NCI-H526 (cell line): ENCODE results near the gene ARL5C.
"Not testable (repeated sequence)": the region's sequence is repeated elsewhere in the genome, so short reads cannot be mapped to it uniquely, and the experiment has no call there.

Experiments
- DNase-seq, 2 experiments: peaks; one replicate each; lab custom pipeline; 2025; lab: John Stamatoyannopoulos, UW

ARL5C gene

DNA sequence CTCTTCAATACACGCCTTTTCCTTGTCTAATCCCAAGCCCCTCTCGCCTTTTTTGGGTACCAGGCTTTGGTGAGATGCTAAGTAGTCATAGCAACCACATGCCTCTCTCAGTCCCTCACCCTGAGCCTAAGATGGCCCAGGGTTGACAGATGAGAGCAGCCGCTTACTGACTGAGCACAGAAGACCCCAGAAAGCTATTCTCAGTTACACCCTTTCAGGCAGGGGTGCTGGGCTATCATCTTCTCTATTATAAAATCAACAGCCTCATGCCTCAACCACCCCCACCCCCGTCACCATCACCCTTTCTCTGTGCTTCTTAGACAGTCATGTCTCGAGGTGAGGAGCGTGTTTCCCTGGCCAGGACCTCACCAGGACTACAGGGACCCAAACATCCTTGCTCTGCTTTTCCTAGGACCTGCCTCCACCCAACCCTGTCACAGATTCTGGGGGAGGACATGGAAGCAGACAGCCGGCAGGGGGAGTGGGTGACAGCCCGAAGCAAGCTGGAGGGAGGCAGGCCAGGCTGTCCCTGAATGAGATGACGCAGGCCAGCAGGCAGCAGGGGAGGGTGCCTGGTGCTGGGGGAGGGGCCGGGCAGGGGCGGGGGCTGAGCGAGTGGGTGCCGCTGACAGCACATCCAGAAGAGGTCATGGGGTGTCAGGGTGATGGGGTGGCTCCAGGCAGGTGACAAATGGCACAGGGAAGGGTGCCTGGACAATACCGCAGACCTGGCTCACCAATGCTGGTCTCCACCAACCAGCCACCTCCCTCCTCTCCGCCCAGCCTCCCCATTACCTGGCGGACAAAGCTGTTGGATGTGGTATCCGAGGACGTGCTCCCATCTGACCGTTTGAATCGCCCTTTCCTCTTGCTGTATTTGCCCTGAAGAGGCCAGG is 28.4 kb upstream of the ARL5C start:
- peak in 1 of 2 experiments; percentile 31 for DNase-seq

DNA sequence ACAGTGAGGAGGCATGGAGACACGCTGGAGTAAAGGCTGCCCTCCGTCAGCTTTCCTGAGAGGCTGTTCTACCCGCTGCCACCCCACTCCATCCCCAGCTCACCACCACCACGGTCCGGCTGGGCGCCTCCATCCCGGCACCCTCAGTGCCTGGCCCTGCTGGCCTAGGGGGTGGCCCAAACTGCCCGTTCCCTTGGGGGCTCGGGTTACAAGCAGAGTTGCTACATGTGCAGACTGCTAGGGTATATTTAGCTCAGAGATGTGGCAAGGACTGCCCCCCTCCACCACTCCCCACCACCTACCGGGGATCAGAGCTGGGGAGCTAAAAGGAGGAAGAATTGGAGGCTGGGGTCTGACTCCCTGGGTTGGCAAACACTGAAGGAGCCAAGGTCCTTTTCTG is 27.4 kb upstream of the ARL5C start:
- no peak for DNase-seq

DNA sequence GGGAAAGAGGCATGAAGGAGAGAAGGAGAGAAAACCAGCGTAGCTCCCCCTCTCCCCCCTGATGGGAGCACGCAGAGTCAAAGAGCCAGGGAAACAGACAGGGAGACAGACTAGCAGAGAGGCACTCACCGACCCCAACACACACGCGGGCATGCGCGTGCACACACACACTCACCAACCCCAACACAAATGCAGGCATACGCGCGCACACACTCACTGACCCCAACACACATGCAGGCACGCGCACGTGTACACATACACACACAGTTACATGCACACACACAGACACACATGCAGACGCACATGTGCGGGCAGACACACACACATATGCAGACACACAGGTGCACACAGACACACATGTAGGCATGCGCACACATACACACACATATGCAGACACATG is 26.9 kb upstream of the ARL5C start:
- DNase-seq = no peak

- no peak for DNase-seq
Observed at GRCh38 chr17:39191750-39192510, 26.0 kb upstream of the ARL5C start.

DNA sequence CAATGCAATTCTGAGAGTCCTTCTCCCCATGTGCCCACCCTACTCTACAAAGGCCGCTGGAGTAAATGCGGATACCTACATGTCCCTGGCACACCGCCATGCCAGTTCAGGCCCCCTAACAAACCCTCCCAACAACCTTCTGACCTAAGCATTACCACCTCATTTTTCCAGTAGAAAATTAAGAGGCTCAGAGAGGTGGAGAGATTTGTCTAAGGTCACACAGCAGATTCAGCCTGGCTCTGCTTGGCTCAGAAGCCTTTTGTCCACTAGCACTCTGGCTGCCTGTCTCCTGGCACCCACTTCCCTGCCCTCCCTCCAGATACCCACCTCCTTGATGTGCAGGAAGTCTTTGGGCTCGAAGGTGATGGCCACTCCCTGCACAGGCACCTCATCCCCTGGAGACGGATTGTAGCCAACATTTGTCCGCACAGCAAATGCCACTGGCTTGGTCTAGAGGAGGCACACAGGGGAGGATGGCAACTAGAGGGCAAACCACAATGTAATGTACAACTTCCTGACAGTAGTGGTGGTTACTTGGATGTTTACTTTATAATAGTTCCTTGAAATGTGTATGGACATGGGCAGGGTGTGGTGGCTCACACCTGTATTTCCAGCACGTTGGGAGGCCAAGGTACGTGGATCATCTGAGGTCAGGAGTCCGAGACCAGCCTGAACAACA is 21.3 kb upstream of the ARL5C start:
- no peak for DNase-seq

DNA sequence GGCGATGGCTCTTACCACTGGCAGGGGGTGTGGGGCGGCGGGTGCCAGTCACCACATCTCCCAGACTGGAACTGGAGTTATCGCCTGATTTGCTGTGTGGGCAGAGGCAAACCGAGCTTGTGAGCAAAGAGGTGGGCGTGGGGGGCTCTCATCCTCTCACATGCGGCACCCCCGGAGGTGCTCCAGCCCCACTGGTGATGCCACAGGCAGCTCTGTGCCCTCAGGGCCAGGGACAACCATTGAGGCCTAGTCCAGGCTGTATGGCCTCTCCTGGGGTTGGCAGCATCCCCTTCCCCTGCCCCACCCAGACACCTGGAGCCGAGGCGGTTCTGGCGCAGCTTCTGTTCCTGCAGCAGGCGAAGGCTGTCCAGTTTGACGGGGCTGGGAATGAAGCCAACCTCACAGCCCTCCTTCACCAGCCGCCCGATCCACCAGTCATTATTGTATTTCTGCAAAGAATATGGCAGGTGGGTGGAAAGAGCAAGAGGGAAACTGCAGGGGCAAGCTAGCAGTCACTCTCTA is 20.6 kb upstream of the ARL5C start:
- DNase-seq = no peak

GRCh38 chr17:39183720-39184119 is 17.8 kb upstream of the ARL5C start:
- no peak for DNase-seq

GRCh38 chr17:39183045-39183444 is 17.1 kb upstream of the ARL5C start:
- no peak for DNase-seq

- no peak for DNase-seq
Observed at GRCh38 chr17:39181303-39181702, 15.3 kb upstream of the ARL5C start.

DNA sequence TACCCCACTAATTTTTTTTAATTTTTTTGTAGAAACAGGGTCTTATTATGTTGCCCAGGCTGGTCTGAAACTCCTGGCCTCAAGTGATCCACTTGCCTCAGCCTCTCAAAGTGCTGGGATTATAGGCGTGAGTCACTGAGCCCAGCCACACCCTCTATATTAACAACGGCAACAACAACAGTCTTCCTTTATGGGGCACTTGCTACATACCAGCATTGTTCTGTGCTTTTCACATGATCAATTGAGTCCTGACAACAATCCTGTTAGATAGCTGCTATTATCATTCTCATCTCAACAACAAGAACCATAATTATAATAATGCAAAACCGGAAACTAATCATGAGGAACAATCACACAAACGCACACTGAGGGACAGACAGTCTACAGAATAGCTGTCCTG is 12.6 kb upstream of the ARL5C start:
- no peak for DNase-seq

DNA sequence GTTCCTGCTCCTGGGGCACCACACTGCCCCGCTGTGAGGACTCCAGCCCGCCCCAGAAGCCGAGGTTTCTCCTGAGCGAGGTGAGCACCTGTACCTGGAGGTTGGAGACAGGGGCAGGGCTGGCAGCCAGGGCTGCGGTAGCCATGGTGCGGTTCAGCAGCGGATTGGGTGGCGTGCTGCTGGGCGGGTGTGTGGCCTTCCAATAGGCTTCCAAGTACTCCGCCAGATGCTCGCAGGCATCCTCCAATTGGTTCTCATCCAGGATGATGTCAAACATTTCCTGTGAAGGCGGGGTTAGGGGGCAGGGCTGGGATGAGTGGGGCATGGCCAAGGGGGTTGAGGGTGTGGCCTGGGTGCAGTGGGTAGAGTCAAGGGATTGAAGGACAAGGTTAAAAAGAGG is 11.3 kb upstream of the ARL5C start:
- DNase-seq = peak in 1 of 2 experiments; percentile 35

DNA sequence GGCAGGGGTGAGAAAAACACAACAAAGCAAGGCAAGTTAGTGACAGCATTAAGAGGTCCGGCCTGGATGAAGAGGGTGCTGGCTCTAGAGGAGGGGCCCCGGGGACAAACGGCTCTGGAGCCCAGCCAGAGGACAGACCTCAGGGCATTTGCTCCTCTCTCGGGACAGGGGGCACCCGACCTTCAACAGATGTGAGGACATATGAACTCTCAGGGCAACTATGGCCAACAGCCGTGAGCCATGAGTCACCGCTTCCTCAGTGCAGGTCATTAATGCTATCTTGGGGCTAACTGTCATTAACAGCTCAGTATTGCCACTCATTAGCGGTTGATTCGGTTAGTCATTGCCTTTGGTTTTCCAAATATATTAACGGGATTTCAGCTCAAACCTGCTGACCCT is 9.7 kb upstream of the ARL5C start:
- no peak for DNase-seq

- DNase-seq = peak; percentile 39 to 82
Observed at GRCh38 chr17:39174920-39175694, 9.1 kb upstream of the ARL5C start.

- DNase-seq = no peak
Observed at GRCh38 chr17:39173526-39174274, 7.7 kb upstream of the ARL5C start.

DNA sequence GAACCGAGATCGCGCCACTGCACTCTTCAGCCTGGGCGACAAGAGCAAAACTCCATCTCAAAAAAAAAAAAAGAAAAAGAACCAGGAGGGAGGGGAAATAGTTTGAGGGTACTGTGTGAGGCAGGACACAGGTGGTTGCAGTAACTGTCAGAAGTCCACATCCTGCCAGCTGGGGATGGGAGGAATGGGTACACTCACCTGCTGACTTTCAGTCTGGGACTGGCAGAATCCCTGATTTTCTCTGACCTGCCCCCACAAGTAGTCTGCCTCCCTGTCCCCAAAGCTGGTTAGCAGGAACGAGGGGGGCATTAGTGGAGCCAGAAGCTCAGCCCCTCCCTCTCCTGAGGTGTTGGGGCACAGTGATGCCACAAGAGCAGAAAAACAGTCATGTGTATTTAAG is 7.1 kb upstream of the ARL5C start:
- DNase-seq = no peak

DNA sequence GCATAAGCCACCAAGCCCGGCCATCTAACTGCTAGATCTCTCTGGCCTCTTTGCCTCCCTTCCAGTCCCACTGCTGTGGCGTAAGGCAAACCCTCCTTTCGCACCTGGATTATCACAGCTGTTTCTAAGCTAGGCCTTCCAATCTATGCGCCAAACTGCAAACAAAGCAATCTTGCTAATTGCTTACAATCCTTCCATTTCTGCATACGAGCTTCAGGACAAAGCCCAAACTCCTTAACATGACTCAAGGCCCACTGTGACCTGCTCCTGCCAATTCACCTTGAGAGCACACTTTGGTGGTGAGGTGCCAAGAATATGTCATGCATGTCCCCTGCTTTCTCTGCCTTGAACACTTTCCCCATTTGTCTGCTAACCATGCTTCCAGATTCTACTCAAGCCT is 6.0 kb upstream of the ARL5C start:
- no peak for DNase-seq

GRCh38 chr17:39170558-39170957 is 4.6 kb upstream of the ARL5C start:
- no peak for DNase-seq

- no peak for DNase-seq
Observed at GRCh38 chr17:39170109-39170508, 4.1 kb upstream of the ARL5C start.

DNA sequence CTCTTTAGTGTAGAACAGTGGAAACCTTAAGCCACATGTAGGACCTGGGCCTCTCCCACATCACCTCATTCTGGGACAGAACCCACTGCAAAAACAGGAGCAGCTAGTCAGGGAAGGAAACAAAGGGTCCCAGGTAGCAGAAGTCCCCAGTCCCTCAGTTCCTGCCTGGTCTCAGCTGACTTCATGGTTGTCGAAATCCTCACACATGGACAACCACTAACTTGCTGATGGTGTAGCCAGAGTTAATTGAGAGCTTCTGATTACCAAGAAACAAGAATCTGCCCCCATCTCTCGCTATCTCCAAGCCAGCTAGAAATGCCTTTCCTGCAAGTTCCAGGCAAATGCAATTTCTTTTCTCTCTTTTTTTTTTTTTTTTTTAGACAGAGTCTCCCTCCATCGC is 3.6 kb upstream of the ARL5C start:
- no peak for DNase-seq

GRCh38 chr17:39169101-39169500 is 3.1 kb upstream of the ARL5C start:
- no peak for DNase-seq

- not testable (repeated sequence) for DNase-seq
Observed at GRCh38 chr17:39168503-39168902, 2.5 kb upstream of the ARL5C start.
